Brain microvascular endothelial cell (primary cell): ENCODE results near the gene PPP2R1B.
A peak's percentile ranks its signal among the peaks of the same experiment; 100 is the strongest.
"Not testable (repeated sequence)": the region's sequence is repeated elsewhere in the genome, so short reads cannot be mapped to it uniquely, and the experiment has no call there.

Experiments
- DNase-seq: peaks from one replicate; pipeline ENCODE4 v3.0.0-alpha.2; 2020
- H3K27ac ChIP-seq: fragments of 250-450 bp; sonication (Bioruptor Pico); 2 replicates; pipeline ENCODE4 v1.5.1; 2020; ENCODE audit warnings: mild to moderate bottlenecking, moderate library complexity
- H3K27me3 ChIP-seq: fragments of 250-450 bp; sonication (Bioruptor Pico); replicated peaks from 2 replicates; pipeline ENCODE4 v1.5.1; 2020; ENCODE audit warnings: mild to moderate bottlenecking
- H3K36me3 ChIP-seq: fragments of 250-450 bp; sonication (Bioruptor Pico); replicated peaks from 2 replicates; pipeline ENCODE4 v1.5.1; 2020; ENCODE audit warnings: mild to moderate bottlenecking
- H3K4me3 ChIP-seq: 2 replicates; pipeline ENCODE4 v1.5.1; 2011; ENCODE audit warnings: low read depth, mild to moderate bottlenecking, control low read depth, low read length, moderate library complexity
- CTCF ChIP-seq: IDR thresholded peaks from 2 replicates; pipeline ENCODE4 v1.5.1; 2011; ENCODE audit warnings: low read depth, mild to moderate bottlenecking, moderate library complexity, low read length, control low read depth, inconsistent platforms; ENCODE audit errors: missing control alignments
- in situ Hi-C: cut with HindIII; loops from 2 replicates; pipeline ENCODE4 v1.10.0; 2017; ENCODE audit warnings: low sequenced_read_pairs, low pct_ligation_motif_present

PPP2R1B gene

GRCh38 chr11:111718859-111719258, 47.3 kb downstream of the PPP2R1B start:
- H3K36me3 ChIP-seq, result peaks cover 42% of the 10 kb centered on the region
- H3K27me3 ChIP-seq, result no peaks in the 10 kb centered on the region
- no peak for TF ChIP-seq CTCF
- in situ Hi-C loops, result no loop called here
- H3K4me3 ChIP-seq, result no peak overlapping the region
- no peak for DNase-seq
- peak overlapping the region; percentile 57 for H3K27ac ChIP-seq

GRCh38 chr11:111718436-111718835, 47.8 kb downstream of the PPP2R1B start:
- in situ Hi-C loops, result no loop called here
- no peaks in the 10 kb centered on the region for H3K27me3 ChIP-seq
- no peak overlapping the region for H3K4me3 ChIP-seq
- peak overlapping the region; percentile 57 for H3K27ac ChIP-seq
- TF ChIP-seq CTCF, result no peak
- H3K36me3 ChIP-seq, result peaks cover 39% of the 10 kb centered on the region
- DNase-seq, result peak; percentile 66

GRCh38 chr11:111717660-111718059, 48.5 kb downstream of the PPP2R1B start:
- in situ Hi-C loops, H3K27ac ChIP-seq: not testable (repeated sequence)

GRCh38 chr11:111715142-111715816, 50.9 kb downstream of the PPP2R1B start:
- no peak overlapping the region for H3K27ac ChIP-seq
- no peak for DNase-seq
- in situ Hi-C loops, result no loop called here
- H3K36me3 ChIP-seq, result peaks cover 22% of the 10 kb centered on the region
- H3K27me3 ChIP-seq, result no peaks in the 10 kb centered on the region
- TF ChIP-seq CTCF, result no peak
- H3K4me3 ChIP-seq, result no peak overlapping the region

More at GRCh38 chr11:111717660-111718059, 48.5 kb downstream of the PPP2R1B start:
- not testable (repeated sequence) for DNase-seq, H3K4me3 ChIP-seq, H3K27me3 ChIP-seq
- H3K36me3 ChIP-seq, result peaks cover 35% of the 10 kb centered on the region

GRCh38 chr11:111714522-111714921, 51.7 kb downstream of the PPP2R1B start:
- in situ Hi-C loops, result no loop called here
- no peak overlapping the region for H3K27ac ChIP-seq

GRCh38 chr11:111707691-111708067, 58.5 kb downstream of the PPP2R1B start:
- Histone ChIP-seq H3K27me3 (no peaks in the 10 kb centered on the region), H3K27ac (peak overlapping the region; percentile 44), H3K36me3 (peaks cover 29% of the 10 kb centered on the region), H3K4me3 (no peak overlapping the region)
- DNase-seq, result no peak
- in situ Hi-C loops, result no loop called here
- no peak for TF ChIP-seq CTCF

More at GRCh38 chr11:111714522-111714921, 51.7 kb downstream of the PPP2R1B start:
- no peak overlapping the region for H3K4me3 ChIP-seq
- DNase-seq, result no peak
- TF ChIP-seq CTCF, result no peak
- H3K27me3 ChIP-seq, result no peaks in the 10 kb centered on the region
- peaks cover 15% of the 10 kb centered on the region for H3K36me3 ChIP-seq
